GM23338 (cell line): ENCODE results near the gene TMEM178B. TPM values are rescaled to one million over a fixed set of nuclear protein-coding genes. Genes with fewer than 3 reads are reported as not detected.

Source experiments
- ATAC-seq: fragments of 200-7000 bp; cut with Tn5 transposase; 3 replicates; pipeline ENCODE4 v1.9.1; 2020
- DNase-seq: peaks from one replicate; pipeline ENCODE4 v3.0.0-alpha.2; 2015; ENCODE audit warnings: low spot score
- H2AFZ ChIP-seq: fragments of 200-600 bp; sonication (generic); 2 replicates; pipeline ENCODE4 v1.8.0; 2016; ENCODE audit warnings: antibody characterized with exemption, mild to moderate bottlenecking, moderate library complexity
- H3F3A ChIP-seq: fragments of 200-600 bp; sonication (generic); replicated peaks from 2 replicates; pipeline ENCODE4 v1.8.0; 2017; ENCODE audit warnings: antibody characterized with exemption, mixed run types, low read depth
- H3K27ac ChIP-seq: fragments of 200-600 bp; sonication (generic); 2 replicates; pipeline ENCODE4 v1.6.1; 2016; ENCODE audit warnings: low read depth
- H3K27me3 ChIP-seq: fragments of 200-600 bp; sonication (generic); 2 replicates; pipeline ENCODE4 v1.8.0; 2016; ENCODE audit warnings: mild to moderate bottlenecking, mixed run types, moderate library complexity; ENCODE audit not compliant: insufficient read depth
- H3K36me3 ChIP-seq: fragments of 200-600 bp; sonication (generic); 2 replicates; pipeline ENCODE4 v1.8.0; 2016; ENCODE audit warnings: mild to moderate bottlenecking; ENCODE audit not compliant: insufficient read depth
- H3K4me1 ChIP-seq: fragments of 200-600 bp; sonication (generic); 2 replicates; pipeline ENCODE4 v1.8.0; 2016; ENCODE audit warnings: mild to moderate bottlenecking, moderate library complexity; ENCODE audit not compliant: insufficient read depth
- H3K4me2 ChIP-seq: fragments of 200-600 bp; sonication (generic); 2 replicates; pipeline ENCODE4 v1.7.1; 2017; ENCODE audit warnings: mixed run types
- H3K4me3 ChIP-seq: fragments of 200-600 bp; sonication (generic); 2 replicates; pipeline ENCODE4 v1.6.1; 2016; ENCODE audit warnings: mixed run types
- H3K79me2 ChIP-seq: fragments of 200-600 bp; sonication (generic); replicated peaks from 2 replicates; pipeline ENCODE4 v1.8.0; 2017; ENCODE audit warnings: mild to moderate bottlenecking; ENCODE audit not compliant: insufficient read depth
- H3K9me2 ChIP-seq: fragments of 200-600 bp; sonication (generic); 2 replicates; pipeline ENCODE4 v1.8.0; 2017; ENCODE audit not compliant: insufficient read depth
- H4K20me1 ChIP-seq: fragments of 200-600 bp; sonication (generic); replicated peaks from 2 replicates; pipeline ENCODE4 v1.8.0; 2017; ENCODE audit warnings: mild to moderate bottlenecking; ENCODE audit not compliant: insufficient read depth
- H3K27ac Mint-ChIP-seq: 2 replicates; pipeline ENCODE4 v1.8.0; 2020; ENCODE audit warnings: inconsistent platforms, mild to moderate bottlenecking, moderate library complexity, mixed read lengths
- H3K27me3 Mint-ChIP-seq: 3 replicates; pipeline ENCODE4 v1.8.0; 2022; ENCODE audit warnings: low read depth, mild to moderate bottlenecking, moderate library complexity, mixed read lengths, inconsistent platforms; ENCODE audit not compliant: insufficient read depth, poor library complexity
- H3K36me3 Mint-ChIP-seq: 3 replicates; pipeline ENCODE4 v1.8.0; 2021; ENCODE audit warnings: low read depth, mild to moderate bottlenecking, inconsistent platforms, moderate library complexity, mixed read lengths
- H3K4me1 Mint-ChIP-seq: 3 replicates; pipeline ENCODE4 v1.8.0; 2020; ENCODE audit warnings: mild to moderate bottlenecking, inconsistent platforms, mixed read lengths
- H3K4me3 Mint-ChIP-seq: 3 replicates; pipeline ENCODE4 v1.8.0; 2021; ENCODE audit warnings: moderate library complexity, mild to moderate bottlenecking, inconsistent platforms, mixed read lengths
- H3K9me3 Mint-ChIP-seq: 3 replicates; pipeline ENCODE4 v1.8.0; 2020; ENCODE audit warnings: moderate library complexity, mild to moderate bottlenecking, inconsistent platforms, mixed read lengths
- CREB1 ChIP-seq: fragments of 250-450 bp; sonication (Bioruptor Pico); IDR thresholded peaks from 2 replicates; pipeline ENCODE4 v1.5.0; 2020; ENCODE audit warnings: low read depth, mild to moderate bottlenecking, moderate library complexity
- CTCF ChIP-seq, 2 experiments: fragments of 200-600 bp in 1 of 2; sonication (generic) in 1 of 2; conservative IDR thresholded peaks; 2 replicates each; pipeline versions ENCODE4 v1.5.1 to v1.6.1; 2016 to 2017; ENCODE audit warnings: antibody characterized with exemption in 2 of 2, low read depth in 2 of 2, mild to moderate bottlenecking in 2 of 2, moderate library complexity in 1 of 2
- ETS1 ChIP-seq: IDR thresholded peaks from 2 replicates; pipeline ENCODE4 v1.6.1; 2016; ENCODE audit warnings: antibody characterized with exemption
- EZH2 ChIP-seq: fragments of 200-600 bp; sonication (generic); IDR thresholded peaks from one replicate; pipeline ENCODE4 v1.8.0; 2017; ENCODE audit warnings: antibody characterized with exemption, mild to moderate bottlenecking, low read depth; ENCODE audit not compliant: unreplicated experiment
- EZH2phosphoT487 ChIP-seq: fragments of 200-600 bp; sonication (generic); IDR thresholded peaks from one replicate; pipeline ENCODE4 v1.8.1; 2018; ENCODE audit warnings: antibody characterized with exemption; ENCODE audit not compliant: unreplicated experiment
- POLR2AphosphoS5 ChIP-seq: IDR thresholded peaks from 2 replicates; pipeline ENCODE4 v1.6.1; 2016; ENCODE audit warnings: antibody characterized with exemption, low read depth
- STAT1 ChIP-seq: IDR thresholded peaks from one replicate; pipeline ENCODE4 v1.6.1; 2016; ENCODE audit warnings: antibody characterized with exemption; ENCODE audit not compliant: unreplicated experiment
- ZNF331 ChIP-seq: fragments of 250-450 bp; sonication (Bioruptor Pico); IDR thresholded peaks from 2 replicates; pipeline ENCODE4 v1.5.0; 2020; ENCODE audit warnings: low read depth, mild to moderate bottlenecking, moderate library complexity
- polyA plus RNA-seq: library from polyadenylated mRNA; unstranded; fragments of >200 nt; fragmentation: Nextera tagmentation; extraction: Ambion mirVana; gene quantifications from 2 replicates; pipeline ENCODE4 v1.2.1, GENCODE V29; 2016
- total RNA-seq: library from RNA; depleted of rRNA; stranded (reverse); fragments of >200 nt; shearing (Covaris generic); gene quantifications from 2 replicates; pipeline ENCODE4 v1.2.3, GENCODE V29; 2014
- TF ChIP-seq, protein P1 (sequence below): fragments of 250-450 bp; sonication (Bioruptor Pico); IDR thresholded peaks from 2 replicates; pipeline ENCODE4 v1.5.0; 2020; ENCODE audit warnings: mild to moderate bottlenecking, moderate library complexity

Gene TMEM178B
- total and polyA plus RNA-seq, 2 experiments from 2014 or later: 4.9 to 15.6 TPM

GRCh38 chr7:141053626-141054025, 20.2 kb upstream of the TMEM178B start:
- H3K27ac ChIP-seq: no peak overlapping the region
- Mint-ChIP-seq H3K27ac (no peak overlapping the region), H3K4me1 (no peaks in the 10 kb centered on the region), H3K27me3 (peaks cover 2% of the 10 kb centered on the region), H3K9me3 (no peaks in the 10 kb centered on the region), H3K36me3 (no peaks in the 10 kb centered on the region), H3K4me3 (no peak overlapping the region)
- no peak for DNase-seq
- no peaks in the 10 kb centered on the region for H3F3A ChIP-seq
- no peak for ATAC-seq
- H4K20me1 ChIP-seq: no peaks in the 10 kb centered on the region
- no peaks in the 10 kb centered on the region; the same call in 1 of the 2 replicates for H3K9me2 ChIP-seq
- no peak overlapping the region for H3K4me3 ChIP-seq
- H3K79me2 ChIP-seq: no peaks in the 10 kb centered on the region
- TF ChIP-seq EZH2phosphoT487: no peak
- no peaks in the 10 kb centered on the region for H3K4me1 ChIP-seq
- no peaks in the 10 kb centered on the region for H3K27me3 ChIP-seq
- H2AFZ ChIP-seq: 0 out of 2 replicates have a peak overlapping the region, but pooled peaks have one; percentile 28
- no peaks in the 10 kb centered on the region for H3K36me3 ChIP-seq
- no peak overlapping the region for H3K4me2 ChIP-seq

- Mint-ChIP-seq H3K4me1 (no peaks in the 10 kb centered on the region), H3K36me3 (no peaks in the 10 kb centered on the region), H3K27me3 (peaks cover 2% of the 10 kb centered on the region), H3K4me3 (no peak overlapping the region), H3K27ac (no peak overlapping the region), H3K9me3 (no peaks in the 10 kb centered on the region)
- H4K20me1 ChIP-seq: no peaks in the 10 kb centered on the region
- no peak overlapping the region for H3K27ac ChIP-seq
- H3K9me2 ChIP-seq: no peaks in the 10 kb centered on the region; the same call in 1 of the 2 replicates
- no peaks in the 10 kb centered on the region for H3F3A ChIP-seq
- no peaks in the 10 kb centered on the region for H3K4me1 ChIP-seq
- DNase-seq: no peak
- no peak overlapping the region for H3K4me3 ChIP-seq
- ATAC-seq: no peak
- H3K79me2 ChIP-seq: no peaks in the 10 kb centered on the region
- no peak overlapping the region for H2AFZ ChIP-seq
- TF ChIP-seq EZH2phosphoT487: no peak
- TF ChIP-seq POLR2AphosphoS5: no peak
- no peak for TF ChIP-seq EZH2
- TF ChIP-seq, protein P1, sequence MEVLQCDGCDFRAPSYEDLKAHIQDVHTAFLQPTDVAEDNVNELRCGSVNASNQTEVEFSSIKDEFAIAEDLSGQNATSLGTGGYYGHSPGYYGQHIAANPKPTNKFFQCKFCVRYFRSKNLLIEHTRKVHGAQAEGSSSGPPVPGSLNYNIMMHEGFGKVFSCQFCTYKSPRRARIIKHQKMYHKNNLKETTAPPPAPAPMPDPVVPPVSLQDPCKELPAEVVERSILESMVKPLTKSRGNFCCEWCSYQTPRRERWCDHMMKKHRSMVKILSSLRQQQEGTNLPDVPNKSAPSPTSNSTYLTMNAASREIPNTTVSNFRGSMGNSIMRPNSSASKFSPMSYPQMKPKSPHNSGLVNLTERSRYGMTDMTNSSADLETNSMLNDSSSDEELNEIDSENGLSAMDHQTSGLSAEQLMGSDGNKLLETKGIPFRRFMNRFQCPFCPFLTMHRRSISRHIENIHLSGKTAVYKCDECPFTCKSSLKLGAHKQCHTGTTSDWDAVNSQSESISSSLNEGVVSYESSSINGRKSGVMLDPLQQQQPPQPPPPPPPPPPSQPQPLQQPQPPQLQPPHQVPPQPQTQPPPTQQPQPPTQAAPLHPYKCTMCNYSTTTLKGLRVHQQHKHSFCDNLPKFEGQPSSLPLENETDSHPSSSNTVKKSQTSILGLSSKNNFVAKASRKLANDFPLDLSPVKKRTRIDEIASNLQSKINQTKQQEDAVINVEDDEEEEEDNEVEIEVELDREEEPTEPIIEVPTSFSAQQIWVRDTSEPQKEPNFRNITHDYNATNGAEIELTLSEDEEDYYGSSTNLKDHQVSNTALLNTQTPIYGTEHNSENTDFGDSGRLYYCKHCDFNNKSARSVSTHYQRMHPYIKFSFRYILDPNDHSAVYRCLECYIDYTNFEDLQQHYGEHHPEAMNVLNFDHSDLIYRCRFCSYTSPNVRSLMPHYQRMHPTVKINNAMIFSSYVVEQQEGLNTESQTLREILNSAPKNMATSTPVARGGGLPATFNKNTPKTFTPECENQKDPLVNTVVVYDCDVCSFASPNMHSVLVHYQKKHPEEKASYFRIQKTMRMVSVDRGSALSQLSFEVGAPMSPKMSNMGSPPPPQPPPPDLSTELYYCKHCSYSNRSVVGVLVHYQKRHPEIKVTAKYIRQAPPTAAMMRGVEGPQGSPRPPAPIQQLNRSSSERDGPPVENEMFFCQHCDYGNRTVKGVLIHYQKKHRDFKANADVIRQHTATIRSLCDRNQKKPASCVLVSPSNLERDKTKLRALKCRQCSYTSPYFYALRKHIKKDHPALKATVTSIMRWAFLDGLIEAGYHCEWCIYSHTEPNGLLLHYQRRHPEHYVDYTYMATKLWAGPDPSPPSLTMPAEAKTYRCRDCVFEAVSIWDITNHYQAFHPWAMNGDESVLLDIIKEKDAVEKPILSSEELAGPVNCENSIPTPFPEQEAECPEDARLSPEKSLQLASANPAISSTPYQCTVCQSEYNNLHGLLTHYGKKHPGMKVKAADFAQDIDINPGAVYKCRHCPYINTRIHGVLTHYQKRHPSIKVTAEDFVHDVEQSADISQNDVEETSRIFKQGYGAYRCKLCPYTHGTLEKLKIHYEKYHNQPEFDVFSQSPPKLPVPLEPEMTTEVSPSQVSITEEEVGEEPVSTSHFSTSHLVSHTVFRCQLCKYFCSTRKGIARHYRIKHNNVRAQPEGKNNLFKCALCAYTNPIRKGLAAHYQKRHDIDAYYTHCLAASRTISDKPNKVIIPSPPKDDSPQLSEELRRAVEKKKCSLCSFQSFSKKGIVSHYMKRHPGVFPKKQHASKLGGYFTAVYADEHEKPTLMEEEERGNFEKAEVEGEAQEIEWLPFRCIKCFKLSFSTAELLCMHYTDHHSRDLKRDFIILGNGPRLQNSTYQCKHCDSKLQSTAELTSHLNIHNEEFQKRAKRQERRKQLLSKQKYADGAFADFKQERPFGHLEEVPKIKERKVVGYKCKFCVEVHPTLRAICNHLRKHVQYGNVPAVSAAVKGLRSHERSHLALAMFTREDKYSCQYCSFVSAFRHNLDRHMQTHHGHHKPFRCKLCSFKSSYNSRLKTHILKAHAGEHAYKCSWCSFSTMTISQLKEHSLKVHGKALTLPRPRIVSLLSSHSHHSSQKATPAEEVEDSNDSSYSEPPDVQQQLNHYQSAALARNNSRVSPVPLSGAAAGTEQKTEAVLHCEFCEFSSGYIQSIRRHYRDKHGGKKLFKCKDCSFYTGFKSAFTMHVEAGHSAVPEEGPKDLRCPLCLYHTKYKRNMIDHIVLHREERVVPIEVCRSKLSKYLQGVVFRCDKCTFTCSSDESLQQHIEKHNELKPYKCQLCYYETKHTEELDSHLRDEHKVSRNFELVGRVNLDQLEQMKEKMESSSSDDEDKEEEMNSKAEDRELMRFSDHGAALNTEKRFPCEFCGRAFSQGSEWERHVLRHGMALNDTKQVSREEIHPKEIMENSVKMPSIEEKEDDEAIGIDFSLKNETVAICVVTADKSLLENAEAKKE: no peak
- TF ChIP-seq CTCF (conservative IDR thresholded peaks at IDR 0.05; ENCODE audit: low read depth in 2 of 2): no peak
- no peak for TF ChIP-seq STAT1
- TF ChIP-seq ZNF331 (CRISPR knock-in tag): no peak
- TF ChIP-seq ETS1: no peak
- TF ChIP-seq CREB1: no peak
- no peaks in the 10 kb centered on the region for H3K36me3 ChIP-seq
- no peaks in the 10 kb centered on the region for H3K27me3 ChIP-seq
- no peak overlapping the region for H3K4me2 ChIP-seq
Observed at GRCh38 chr7:141055146-141055545, 18.7 kb upstream of the TMEM178B start.
